Activated CD4-positive, CD25-positive, alpha-beta regulatory T cell treated with anti-CD3 and anti-CD28 coated beads, Interleukin-2, amount 50 U/mL, for 24 hours (primary cell): Measurements from ENCODE around the gene SULT1C2.
"Not testable (repeated sequence)": the region's sequence is repeated elsewhere in the genome, so short reads cannot be mapped to it uniquely, and the experiment has no call there.

Experiments
- ATAC-seq, 2 donors: fragments of 150-1000 bp; cut with Tn5 transposase; one replicate each; pipeline ENCODE4 v1.10.0; 2021; ENCODE audit warnings: mild to moderate bottlenecking in 1 of 2, moderate library complexity in 1 of 2

SULT1C2 gene

GRCh38 chr2:108288534-108289106 is at the start of gene SULT1C2:
TSS of gene SULT1C2 (plus strand) at chr2:108288895. CDS start at chr2:108293668, 4,773 bp downstream.
- ATAC-seq, result no peak

- no peak for ATAC-seq
Measured at GRCh38 chr2:108239786-108240185, 48.9 kb upstream of the SULT1C2 start, which contains the start of gene SULT1C3. TSS of gene SULT1C3 (plus strand) at chr2:108239968. CDS start at chr2:108247195, 7,227 bp downstream.

GRCh38 chr2:108240966-108241365 is 47.7 kb upstream of the SULT1C2 start:
- ATAC-seq, result no peak

- no peak for ATAC-seq
Measured at GRCh38 chr2:108243566-108243965, 45.1 kb upstream of the SULT1C2 start.

- no peak for ATAC-seq
Measured at GRCh38 chr2:108244667-108245414, 43.9 kb upstream of the SULT1C2 start.

- no peak for ATAC-seq
Measured at GRCh38 chr2:108253106-108253505, 35.6 kb upstream of the SULT1C2 start.

- no peak for ATAC-seq
Measured at GRCh38 chr2:108257757-108258331, 30.9 kb upstream of the SULT1C2 start.

- ATAC-seq, result no peak
Measured at GRCh38 chr2:108260773-108261172, 27.9 kb upstream of the SULT1C2 start.

GRCh38 chr2:108262036-108262435 is 26.7 kb upstream of the SULT1C2 start:
- ATAC-seq, result no peak

- no peak for ATAC-seq
Measured at GRCh38 chr2:108263401-108263800, 25.3 kb upstream of the SULT1C2 start.

GRCh38 chr2:108266218-108266617 is 22.5 kb upstream of the SULT1C2 start:
- ATAC-seq, result no peak

- no peak for ATAC-seq
Measured at GRCh38 chr2:108267101-108267500, 21.6 kb upstream of the SULT1C2 start.

GRCh38 chr2:108268001-108268400 is 20.7 kb upstream of the SULT1C2 start:
- ATAC-seq, result no peak

GRCh38 chr2:108270346-108270745 is 18.3 kb upstream of the SULT1C2 start:
- ATAC-seq, result no peak

- ATAC-seq, result no peak
Measured at GRCh38 chr2:108270768-108271506, 17.8 kb upstream of the SULT1C2 start.

GRCh38 chr2:108271691-108272253 is 16.9 kb upstream of the SULT1C2 start:
- no peak for ATAC-seq

GRCh38 chr2:108278631-108279030 is 10.1 kb upstream of the SULT1C2 start:
- ATAC-seq, result no peak

- ATAC-seq, result no peak
Measured at GRCh38 chr2:108279468-108279867, 9.2 kb upstream of the SULT1C2 start.

GRCh38 chr2:108280466-108280865 is 8.2 kb upstream of the SULT1C2 start:
- no peak for ATAC-seq

GRCh38 chr2:108284566-108284965 is 4.1 kb upstream of the SULT1C2 start:
- ATAC-seq, result not testable (repeated sequence)

GRCh38 chr2:108285616-108286015 is 3.1 kb upstream of the SULT1C2 start:
- no peak for ATAC-seq

GRCh38 chr2:108287169-108287568 is 1.5 kb upstream of the SULT1C2 start:
- ATAC-seq, result no peak

GRCh38 chr2:108293850-108294249 is 5.2 kb downstream of the SULT1C2 start:
- ATAC-seq, result no peak
